Erythroblast (primary cell): ENCODE measurements around the gene SERPING1.

Source experiments
- GATA1 ChIP-seq: IDR thresholded peaks from 2 replicates; pipeline ENCODE4 v1.6.1; 2011; ENCODE audit warnings: low read depth, mild to moderate bottlenecking, control low read depth, low read length, moderate library complexity
- POLR2A ChIP-seq: IDR thresholded peaks from 2 replicates; pipeline ENCODE4 v1.6.1; 2011; ENCODE audit warnings: mild to moderate bottlenecking, low read length

- TF ChIP-seq POLR2A (no peak), GATA1 (no peak)
Observed at GRCh38 chr11:57549983-57550382, 47.5 kb upstream of the SERPING1 start.
